Measurements from ENCODE around the gene LEPROT.
"Not testable (repeated sequence)": the region's sequence is repeated elsewhere in the genome, so short reads cannot be mapped to it uniquely, and the experiment has no call there.

Gene LEPROT

DNA sequence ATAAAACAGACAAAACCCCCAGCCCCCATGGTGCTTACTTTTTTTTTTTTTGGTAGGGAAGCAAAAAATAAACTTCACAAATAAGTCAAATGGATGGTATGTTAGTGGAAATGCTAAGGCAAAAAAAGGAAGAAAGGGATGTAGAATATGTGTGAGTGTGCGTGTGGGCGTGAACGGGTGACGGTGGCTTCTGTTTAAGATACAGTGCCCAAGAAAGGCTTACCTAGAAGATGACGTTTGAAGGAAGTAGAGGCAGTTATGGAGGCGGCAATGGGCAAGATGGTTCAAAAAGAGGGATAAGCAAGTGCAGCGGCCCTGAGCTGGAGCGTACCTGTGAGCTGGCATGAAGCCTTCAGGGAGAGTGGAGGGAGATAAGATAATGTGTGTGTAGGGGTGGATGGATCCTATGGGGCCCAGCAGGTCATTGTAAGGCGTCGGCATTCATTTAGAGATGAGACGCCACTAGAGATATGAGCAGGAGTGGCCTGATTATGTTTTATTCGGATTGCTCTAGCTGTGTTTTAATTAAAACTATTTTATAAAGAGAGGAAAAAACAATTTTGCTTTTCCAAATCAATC, 19.9 kb downstream of the LEPROT start:
- Histone ChIP-seq H3K4me3 (ENCODE audit: low read length in 2 of 2) (no peak overlapping the region), H3K9ac (ENCODE audit: low read length in 2 of 2) (no peak overlapping the region), H3K27ac (ENCODE audit: low read length) (no peak overlapping the region), H3K4me1 (ENCODE audit: control insufficient read depth, insufficient read depth, low read length) (no peaks in the 10 kb centered on the region), H3K27me3 (ENCODE audit: control insufficient read depth in 1 of 2, insufficient read depth in 2 of 2, low read length in 2 of 2) (no peaks in the 10 kb centered on the region), H3K36me3 (ENCODE audit: control insufficient read depth in 2 of 2, insufficient read depth in 2 of 2, low read length in 2 of 2) (no peaks in the 10 kb centered on the region), H3K9me3 (ENCODE audit: control insufficient read depth in 2 of 2, low read length in 2 of 2) (no peaks in the 10 kb centered on the region)

DNA sequence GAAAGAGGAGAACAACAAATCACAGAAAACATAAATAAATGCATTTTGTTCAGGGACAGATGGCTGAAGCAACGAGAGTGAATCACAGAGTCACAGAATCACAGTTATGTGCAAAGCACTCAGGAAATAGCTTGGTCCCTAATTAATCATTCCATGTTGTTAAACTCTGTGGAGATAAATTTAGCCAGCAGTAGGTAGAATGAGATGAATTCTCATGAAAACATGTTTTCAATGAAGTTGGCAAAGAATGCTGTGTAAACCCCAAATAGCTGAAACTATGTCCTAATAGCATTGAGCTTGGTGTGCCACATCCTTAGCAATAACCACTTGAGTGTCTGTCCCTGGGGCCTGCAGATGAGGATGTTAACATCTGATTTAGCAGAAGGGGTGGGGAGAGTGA, 20.4 kb downstream of the LEPROT start:
- Histone ChIP-seq H3K9me3 (ENCODE audit: control insufficient read depth in 2 of 2, low read length in 2 of 2) (no peaks in the 10 kb centered on the region), H3K27me3 (ENCODE audit: control insufficient read depth in 1 of 2, insufficient read depth in 2 of 2, low read length in 2 of 2) (no peaks in the 10 kb centered on the region), H3K4me3 (ENCODE audit: low read length in 2 of 2) (no peak overlapping the region), H3K36me3 (ENCODE audit: control insufficient read depth in 2 of 2, insufficient read depth in 2 of 2, low read length in 2 of 2) (no peaks in the 10 kb centered on the region), H3K27ac (ENCODE audit: low read length) (no peak overlapping the region), H3K4me1 (ENCODE audit: control insufficient read depth, insufficient read depth, low read length) (no peaks in the 10 kb centered on the region), H3K9ac (ENCODE audit: low read length in 2 of 2) (no peak overlapping the region)

GRCh38 chr1:65441464-65441863, 21.0 kb downstream of the LEPROT start:
- Histone ChIP-seq H3K27ac (ENCODE audit: low read length) (no peak overlapping the region), H3K4me3 (ENCODE audit: low read length in 2 of 2) (no peak overlapping the region), H3K9ac (ENCODE audit: low read length in 2 of 2) (no peak overlapping the region), H3K27me3 (ENCODE audit: control insufficient read depth in 1 of 2, insufficient read depth in 2 of 2, low read length in 2 of 2) (no peaks in the 10 kb centered on the region), H3K4me1 (ENCODE audit: control insufficient read depth, insufficient read depth, low read length) (no peaks in the 10 kb centered on the region), H3K36me3 (ENCODE audit: control insufficient read depth in 2 of 2, insufficient read depth in 2 of 2, low read length in 2 of 2) (no peaks in the 10 kb centered on the region), H3K9me3 (ENCODE audit: control insufficient read depth in 2 of 2, low read length in 2 of 2) (no peaks in the 10 kb centered on the region)

DNA sequence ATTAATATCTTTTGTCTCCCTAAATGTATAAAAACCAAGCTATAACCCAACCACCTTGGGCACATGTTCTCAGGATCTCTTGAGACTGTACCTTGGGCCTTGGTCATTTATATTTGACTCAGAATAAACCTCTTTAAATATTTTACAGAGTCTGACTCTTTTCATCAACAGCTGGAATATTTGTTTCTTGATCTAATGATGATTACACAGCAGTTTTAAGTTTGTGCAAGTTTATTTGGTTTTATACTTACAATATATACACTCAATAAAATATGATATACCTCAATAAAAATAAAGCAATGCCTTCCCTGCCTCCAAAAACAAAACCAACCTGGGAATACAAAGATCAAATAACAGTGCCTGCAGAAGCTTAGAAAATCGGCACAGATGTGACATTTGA, 22.0 kb downstream of the LEPROT start:
- no peak overlapping the region for H3K9ac ChIP-seq (ENCODE audit: low read length in 2 of 2)
- no peaks in the 10 kb centered on the region for H3K36me3 ChIP-seq (ENCODE audit: control insufficient read depth in 2 of 2, insufficient read depth in 2 of 2, low read length in 2 of 2)
- H3K4me1 ChIP-seq (ENCODE audit: control insufficient read depth, insufficient read depth, low read length) = no peaks in the 10 kb centered on the region
- H3K9me3 ChIP-seq (ENCODE audit: control insufficient read depth in 2 of 2, low read length in 2 of 2) = no peaks in the 10 kb centered on the region
- no peaks in the 10 kb centered on the region for H3K27me3 ChIP-seq (ENCODE audit: control insufficient read depth in 1 of 2, insufficient read depth in 2 of 2, low read length in 2 of 2)
- no peak overlapping the region for H3K27ac ChIP-seq (ENCODE audit: low read length)
- no peak overlapping the region for H3K4me3 ChIP-seq (ENCODE audit: low read length in 2 of 2)

DNA sequence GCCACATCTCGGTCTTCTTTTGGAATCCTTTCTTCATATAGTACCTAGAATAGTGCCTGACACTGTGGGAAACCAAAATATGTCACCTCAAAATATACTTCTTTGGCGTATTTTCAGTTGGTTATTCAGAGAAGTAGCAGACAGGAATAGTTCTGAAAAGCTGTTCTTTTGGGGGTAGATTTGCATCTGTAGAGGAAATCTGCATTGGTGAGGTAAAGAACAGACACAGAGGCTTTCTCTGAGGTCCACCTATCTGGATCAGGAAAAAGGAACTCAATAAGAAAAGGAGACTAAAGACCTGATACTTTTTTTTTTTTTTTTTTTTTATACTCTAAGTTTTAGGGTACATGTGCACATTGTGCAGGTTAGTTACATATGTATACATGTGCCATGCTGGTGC, 23.2 kb downstream of the LEPROT start:
- no peaks in the 10 kb centered on the region for H3K4me1 ChIP-seq (ENCODE audit: control insufficient read depth, insufficient read depth, low read length)

DNA sequence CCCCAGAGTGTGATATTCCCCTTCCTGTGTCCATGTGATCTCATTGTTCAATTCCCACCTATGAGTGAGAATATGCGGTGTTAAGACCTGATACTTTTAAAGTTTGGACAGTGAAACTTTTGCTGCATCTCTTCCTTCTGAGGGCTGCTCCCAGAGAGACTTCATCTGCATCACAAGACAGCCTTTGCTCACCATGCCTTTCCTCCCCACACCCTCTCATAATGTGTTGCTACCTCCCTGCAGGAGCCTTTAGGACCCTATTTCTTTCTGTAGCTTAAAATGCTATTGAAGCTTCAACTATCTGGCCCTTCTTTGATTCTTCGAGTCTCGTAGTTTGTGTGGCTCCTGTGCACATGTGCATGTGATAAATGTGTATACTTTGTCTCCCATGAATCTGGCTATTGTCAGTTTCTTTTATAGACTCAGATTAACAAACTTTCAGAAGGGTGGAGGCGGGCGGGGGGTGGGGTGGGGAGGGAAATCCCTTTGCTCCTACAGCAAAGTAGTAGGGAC, 23.7 kb downstream of the LEPROT start:
- H3K9me3 ChIP-seq (ENCODE audit: control insufficient read depth in 2 of 2, low read length in 2 of 2) = no peaks in the 10 kb centered on the region

More for the DNA sequence above, 23.2 kb downstream of the LEPROT start:
- Histone ChIP-seq H3K4me3 (ENCODE audit: low read length in 2 of 2) (no peak overlapping the region), H3K27ac (ENCODE audit: low read length) (no peak overlapping the region), H3K36me3 (ENCODE audit: control insufficient read depth in 2 of 2, insufficient read depth in 2 of 2, low read length in 2 of 2) (no peaks in the 10 kb centered on the region), H3K27me3 (ENCODE audit: control insufficient read depth in 1 of 2, insufficient read depth in 2 of 2, low read length in 2 of 2) (no peaks in the 10 kb centered on the region), H3K9ac (ENCODE audit: low read length in 2 of 2) (no peak overlapping the region), H3K9me3 (ENCODE audit: control insufficient read depth in 2 of 2, low read length in 2 of 2) (no peaks in the 10 kb centered on the region)

GRCh38 chr1:65445837-65446236, 25.4 kb downstream of the LEPROT start:
- no peaks in the 10 kb centered on the region for H3K27me3 ChIP-seq (ENCODE audit: control insufficient read depth in 1 of 2, insufficient read depth in 2 of 2, low read length in 2 of 2)
- H3K27ac ChIP-seq (ENCODE audit: low read length) = no peak overlapping the region
- no peaks in the 10 kb centered on the region for H3K9me3 ChIP-seq (ENCODE audit: control insufficient read depth in 2 of 2, low read length in 2 of 2)
- H3K4me3 ChIP-seq (ENCODE audit: low read length in 2 of 2) = no peak overlapping the region
- H3K4me1 ChIP-seq (ENCODE audit: control insufficient read depth, insufficient read depth, low read length) = no peaks in the 10 kb centered on the region
- no peak overlapping the region for H3K9ac ChIP-seq (ENCODE audit: low read length in 2 of 2)
- no peaks in the 10 kb centered on the region for H3K36me3 ChIP-seq (ENCODE audit: control insufficient read depth in 2 of 2, insufficient read depth in 2 of 2, low read length in 2 of 2)

More for the DNA sequence above, 23.7 kb downstream of the LEPROT start:
- Histone ChIP-seq H3K27me3 (ENCODE audit: control insufficient read depth in 1 of 2, insufficient read depth in 2 of 2, low read length in 2 of 2) (no peaks in the 10 kb centered on the region), H3K36me3 (ENCODE audit: control insufficient read depth in 2 of 2, insufficient read depth in 2 of 2, low read length in 2 of 2) (no peaks in the 10 kb centered on the region), H3K4me1 (ENCODE audit: control insufficient read depth, insufficient read depth, low read length) (no peaks in the 10 kb centered on the region), H3K9ac (ENCODE audit: low read length in 2 of 2) (no peak overlapping the region), H3K4me3 (ENCODE audit: low read length in 2 of 2) (no peak overlapping the region), H3K27ac (ENCODE audit: low read length) (no peak overlapping the region)

DNA sequence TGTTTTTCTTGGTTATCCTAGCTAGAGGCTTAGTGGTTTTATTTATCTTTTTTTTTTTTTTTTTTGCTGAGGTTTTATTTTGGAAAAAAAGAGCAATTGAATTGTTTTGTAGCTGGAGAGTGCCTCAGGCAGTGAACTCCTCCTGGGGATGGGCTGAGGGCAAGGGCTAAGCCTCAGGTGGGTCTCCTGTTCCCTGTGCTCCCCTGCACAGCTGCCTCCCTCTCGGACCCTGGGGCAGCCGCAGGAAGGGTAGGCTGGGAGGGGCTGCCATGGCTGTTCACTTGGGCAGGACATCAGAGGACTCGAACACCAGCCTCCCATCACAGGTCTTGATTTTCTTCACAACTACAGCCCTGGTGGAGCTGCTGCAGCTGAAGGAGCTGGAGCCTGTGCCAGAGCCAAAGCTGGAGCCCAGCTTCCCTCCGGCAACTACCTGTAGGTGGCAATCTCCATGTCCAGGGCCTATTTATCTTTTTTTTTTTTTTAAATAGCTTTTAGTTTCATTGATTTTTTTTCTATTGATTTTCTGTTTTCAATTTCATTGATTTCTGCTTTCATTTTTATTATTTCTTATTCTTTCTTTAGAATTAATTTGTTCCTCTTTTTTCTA, 28.9 kb downstream of the LEPROT start:
- H3K4me1 ChIP-seq (ENCODE audit: control insufficient read depth, insufficient read depth, low read length) = no peaks in the 10 kb centered on the region
- H3K27ac ChIP-seq (ENCODE audit: low read length) = no peak overlapping the region
- H3K9me3 ChIP-seq (ENCODE audit: control insufficient read depth in 2 of 2, low read length in 2 of 2) = no peaks in the 10 kb centered on the region
- H3K4me3 ChIP-seq (ENCODE audit: low read length in 2 of 2) = no peak overlapping the region
- no peak overlapping the region for H3K9ac ChIP-seq (ENCODE audit: low read length in 2 of 2)
- H3K27me3 ChIP-seq (ENCODE audit: control insufficient read depth in 1 of 2, insufficient read depth in 2 of 2, low read length in 2 of 2) = no peaks in the 10 kb centered on the region
- no peaks in the 10 kb centered on the region for H3K36me3 ChIP-seq (ENCODE audit: control insufficient read depth in 2 of 2, insufficient read depth in 2 of 2, low read length in 2 of 2)

DNA sequence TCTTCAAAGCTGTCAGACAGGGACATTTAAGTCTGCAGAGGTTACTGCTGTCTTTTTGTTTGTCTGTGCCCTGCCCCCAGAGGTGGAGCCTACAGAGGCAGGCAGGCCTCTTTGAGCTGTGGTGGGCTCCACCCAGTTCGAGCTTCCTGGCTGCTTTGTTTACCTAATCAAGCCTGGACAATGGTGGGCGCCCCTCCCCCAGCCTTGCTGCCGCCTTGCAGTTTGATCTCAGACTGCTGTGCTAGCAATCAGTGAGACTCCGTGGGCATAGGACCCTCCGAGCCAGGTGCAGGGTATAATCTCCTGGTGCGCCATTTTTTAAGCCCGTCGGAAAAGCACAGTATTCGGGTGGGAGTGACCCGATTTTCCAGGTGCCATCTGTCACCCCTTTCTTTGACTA, 35.2 kb downstream of the LEPROT start:
- not testable (repeated sequence) for H3K4me3 ChIP-seq (ENCODE audit: low read length in 2 of 2); H3K9ac ChIP-seq (ENCODE audit: low read length in 2 of 2); H3K36me3 ChIP-seq (ENCODE audit: control insufficient read depth in 2 of 2, insufficient read depth in 2 of 2, low read length in 2 of 2); H3K27ac ChIP-seq (ENCODE audit: low read length); H3K4me1 ChIP-seq (ENCODE audit: control insufficient read depth, insufficient read depth, low read length); H3K27me3 ChIP-seq (ENCODE audit: control insufficient read depth in 1 of 2, insufficient read depth in 2 of 2, low read length in 2 of 2); H3K9me3 ChIP-seq (ENCODE audit: control insufficient read depth in 2 of 2, low read length in 2 of 2)

DNA sequence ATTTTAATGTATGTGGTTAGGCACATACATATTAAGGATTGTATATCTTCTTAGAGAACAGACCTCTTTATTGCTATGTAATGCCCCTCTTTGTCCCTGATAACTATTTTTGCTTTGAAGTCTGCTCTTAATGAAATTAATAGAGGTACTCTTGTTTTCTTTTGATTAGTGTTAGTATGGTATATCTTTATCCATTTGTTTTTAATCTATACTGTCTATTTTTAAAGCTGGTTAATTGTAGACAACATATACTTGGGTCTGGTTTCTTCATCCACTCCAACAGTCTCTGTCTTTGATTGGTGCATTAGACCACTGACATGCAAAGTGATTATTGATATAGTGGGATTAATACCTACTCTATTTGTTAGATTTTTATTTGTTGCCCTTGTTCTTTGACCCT, 36.0 kb downstream of the LEPROT start:
- no peak overlapping the region for H3K27ac ChIP-seq (ENCODE audit: low read length)
- no peak overlapping the region for H3K4me3 ChIP-seq (ENCODE audit: low read length in 2 of 2)
- H3K27me3 ChIP-seq (ENCODE audit: control insufficient read depth in 1 of 2, insufficient read depth in 2 of 2, low read length in 2 of 2) = no peaks in the 10 kb centered on the region
- no peaks in the 10 kb centered on the region for H3K4me1 ChIP-seq (ENCODE audit: control insufficient read depth, insufficient read depth, low read length)
- H3K9ac ChIP-seq (ENCODE audit: low read length in 2 of 2) = no peak overlapping the region
- no peaks in the 10 kb centered on the region for H3K36me3 ChIP-seq (ENCODE audit: control insufficient read depth in 2 of 2, insufficient read depth in 2 of 2, low read length in 2 of 2)
- H3K9me3 ChIP-seq (ENCODE audit: control insufficient read depth in 2 of 2, low read length in 2 of 2) = no peaks in the 10 kb centered on the region

DNA sequence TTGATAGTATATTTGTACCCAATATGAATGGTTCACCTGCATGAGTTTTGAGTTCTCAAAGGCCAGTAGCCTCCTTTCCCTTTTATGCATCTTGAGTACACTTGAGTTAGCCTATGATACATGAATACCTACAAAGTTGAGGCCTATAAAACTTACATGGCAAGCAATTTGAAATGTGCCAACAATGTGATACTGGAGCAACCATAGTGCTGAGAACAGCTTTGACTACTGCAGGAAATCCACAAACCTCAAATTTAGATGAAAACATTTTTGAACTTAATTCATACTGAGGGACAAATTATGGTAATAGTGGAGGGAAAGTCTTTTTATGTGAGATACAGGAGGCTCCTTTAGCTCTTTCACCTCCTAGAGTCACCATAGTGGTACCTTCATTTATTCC, 37.4 kb downstream of the LEPROT start:
- Histone ChIP-seq H3K9ac (ENCODE audit: low read length in 2 of 2) (no peak overlapping the region), H3K4me3 (ENCODE audit: low read length in 2 of 2) (no peak overlapping the region), H3K27ac (ENCODE audit: low read length) (no peak overlapping the region), H3K4me1 (ENCODE audit: control insufficient read depth, insufficient read depth, low read length) (no peaks in the 10 kb centered on the region), H3K27me3 (ENCODE audit: control insufficient read depth in 1 of 2, insufficient read depth in 2 of 2, low read length in 2 of 2) (no peaks in the 10 kb centered on the region), H3K36me3 (ENCODE audit: control insufficient read depth in 2 of 2, insufficient read depth in 2 of 2, low read length in 2 of 2) (no peaks in the 10 kb centered on the region), H3K9me3 (ENCODE audit: control insufficient read depth in 2 of 2, low read length in 2 of 2) (no peaks in the 10 kb centered on the region)

Data from stomach smooth muscle (tissue), 2 donors.